HepG2 (cell line): ENCODE results near the gene PWWP2A. TPM values are rescaled to one million over a fixed set of nuclear protein-coding genes. Genes with fewer than 3 reads are reported as not detected.

Experiments used
- ATAC-seq: fragments of 200-7000 bp; cut with Tn5 transposase; 3 replicates; pipeline ENCODE4 v1.9.1; 2020; ENCODE audit warnings: mild to moderate bottlenecking, moderate library complexity
- BruUV-seq: library from RNA; stranded (reverse); fragments of 400-500 nt; replicated peaks from 2 replicates; lab custom pipeline; 2021; lab: Mats Ljungman, UMichigan
- CTCF ChIA-PET: fragments of 300-600 bp; formaldehyde crosslinking; extraction: SDS; loops from one replicate; lab custom pipeline; 2021; ENCODE audit warnings: low total read pairs, inconsistent platforms, low intra/inter-chr PET ratio; lab: Yijun Ruan, JAX
- POLR2A ChIA-PET: fragments of 350-600 bp; sonication (Branson Sonifier 250); formaldehyde crosslinking; loops from one replicate; lab custom pipeline; 2020; ENCODE audit warnings: antibody characterized with exemption, inconsistent platforms; lab: Yijun Ruan, JAX
- DNase-seq: peaks from one replicate; pipeline ENCODE4 v3.0.0-alpha.2; 2015; ENCODE audit warnings: low spot score
- FAIRE-seq: peaks from 3 replicates; lab custom pipeline; 2011; peaks lifted over from hg19 to GRCh38; lab: Jason Lieb, UNC
- H2AFZ ChIP-seq: one replicate; pipeline ENCODE4 v1.6.1; 2011; ENCODE audit warnings: low read length, inconsistent platforms
- H3K27ac ChIP-seq: fragments of 300-600 bp; 3 replicates; pipeline ENCODE4 v1.8.0; 2011; ENCODE audit warnings: mixed run types, mild to moderate bottlenecking, mixed read lengths, low read length, inconsistent platforms; ENCODE audit not compliant: insufficient read depth; ENCODE audit errors: extremely low read length
- H3K27me3 ChIP-seq, 2 experiments: fragments of 200-600 bp in 1 of 2; 2 replicates in 1 of 2; 3 replicates in 1 of 2; pipeline versions ENCODE4 v1.6.0 to v1.8.0; 2011; ENCODE audit warnings: low read length in 2 of 2, mild to moderate bottlenecking in 2 of 2, moderate library complexity in 2 of 2, inconsistent platforms in 1 of 2; ENCODE audit not compliant: insufficient read depth in 2 of 2, control insufficient read depth in 1 of 2
- H3K36me3 ChIP-seq, 2 experiments: fragments of 200-600 bp in 1 of 2; replicated peaks in 1 of 2; 2 replicates in 1 of 2; 3 replicates in 1 of 2; pipeline versions ENCODE4 v1.5.1 to v1.8.0; 2011; ENCODE audit warnings: low read length in 2 of 2, inconsistent platforms in 1 of 2; ENCODE audit not compliant: insufficient read depth in 2 of 2, control insufficient read depth in 1 of 2
- H3K4me1 ChIP-seq: 2 replicates; pipeline ENCODE4 v1.5.1; 2012; ENCODE audit warnings: low read length, inconsistent platforms; ENCODE audit not compliant: insufficient read depth
- H3K4me2 ChIP-seq: 2 replicates; pipeline ENCODE4 v1.6.0; 2011; ENCODE audit warnings: low read depth, low read length, inconsistent platforms
- H3K4me3 ChIP-seq, 3 experiments: fragments of 200-600 bp in 1 of 3; sonication (generic), shearing (Covaris generic) in 1 of 3; replicated peaks in 1 of 3; 2 replicates each; pipeline ENCODE4 v1.5.1; 2011 to 2016; ENCODE audit warnings: low read length in 3 of 3, inconsistent platforms in 2 of 3, low read depth in 2 of 3, mild to moderate bottlenecking in 2 of 3, control low read depth in 1 of 3, mixed read lengths in 1 of 3; ENCODE audit not compliant: insufficient read depth in 1 of 3
- H3K79me2 ChIP-seq: one replicate; pipeline ENCODE4 v1.6.1; 2011; ENCODE audit warnings: low read length, inconsistent platforms; ENCODE audit not compliant: insufficient read depth
- H3K9ac ChIP-seq: 2 replicates; pipeline ENCODE4 v1.6.0; 2011; ENCODE audit warnings: mild to moderate bottlenecking, low read depth, low read length, inconsistent platforms; ENCODE audit not compliant: insufficient read depth
- H3K9me3 ChIP-seq: 2 replicates; pipeline ENCODE4 v1.5.1; 2012; ENCODE audit warnings: mild to moderate bottlenecking, low read length
- H4K20me1 ChIP-seq: 2 replicates; pipeline ENCODE4 v1.6.0; 2011; ENCODE audit warnings: inconsistent platforms, mild to moderate bottlenecking, low read length, moderate library complexity; ENCODE audit not compliant: insufficient read depth
- CHD2 ChIP-seq: IDR thresholded peaks from 2 replicates; pipeline ENCODE4 v1.6.1; 2011; ENCODE audit warnings: low read depth, low read length, improper control_type of control experiment
- DNMT3B ChIP-seq: conservative IDR thresholded peaks from 2 replicates; pipeline ENCODE4 v1.6.1; 2016; ENCODE audit warnings: missing biosample characterization, control low read depth
- FIP1L1 ChIP-seq: fragments of 200-400 bp; formaldehyde crosslinking; IDR thresholded peaks from 2 replicates; pipeline ENCODE4 v1.6.1; 2018; ENCODE audit warnings: low read depth, mild to moderate bottlenecking, low read length, moderate library complexity, borderline replicate concordance; ENCODE audit not compliant: insufficient read depth
- KDM6A ChIP-seq: IDR thresholded peaks from 2 replicates; pipeline ENCODE4 v1.6.1; 2016; ENCODE audit warnings: low read depth
- NFIB ChIP-seq: sonication (generic); formaldehyde crosslinking; IDR thresholded peaks from 2 replicates; pipeline ENCODE4 v1.9.0; 2021; ENCODE audit warnings: missing genetic modification reagents, mild to moderate bottlenecking, borderline replicate concordance
- NKX3-1 ChIP-seq: sonication (generic); formaldehyde crosslinking; IDR thresholded peaks from 2 replicates; pipeline ENCODE4 v1.5.0; 2020; ENCODE audit warnings: missing genetic modification reagents
- PHB2 ChIP-seq: fragments of 450-650 bp; IDR thresholded peaks from 2 replicates; pipeline ENCODE4 v1.6.1; 2018; ENCODE audit not compliant: partially characterized antibody
- REXO4 ChIP-seq: sonication (generic); formaldehyde crosslinking; IDR thresholded peaks from 2 replicates; pipeline ENCODE4 v1.8.0; 2022; ENCODE audit warnings: missing genetic modification reagents, mild to moderate bottlenecking, borderline replicate concordance
- TCF7 ChIP-seq: sonication (generic); IDR thresholded peaks from 2 replicates; pipeline ENCODE4 v1.6.1; 2016; ENCODE audit warnings: antibody characterized with exemption, low read depth
- ZNF33B ChIP-seq: sonication (generic); formaldehyde crosslinking; IDR thresholded peaks from 2 replicates; pipeline ENCODE4 v1.5.1; 2020; ENCODE audit warnings: mild to moderate bottlenecking, missing genetic modification reagents
- ZNF367 ChIP-seq: sonication (generic); formaldehyde crosslinking; IDR thresholded peaks from 2 replicates; pipeline ENCODE4 v1.4.0; 2020; ENCODE audit warnings: missing genetic modification reagents, borderline replicate concordance
- ZNF383 ChIP-seq: sonication (generic); formaldehyde crosslinking; IDR thresholded peaks from 2 replicates; pipeline ENCODE4 v1.4.0; 2020; ENCODE audit warnings: missing genetic modification reagents, mild to moderate bottlenecking, borderline replicate concordance
- ZNF572 ChIP-seq: sonication (generic); formaldehyde crosslinking; IDR thresholded peaks from 2 replicates; pipeline ENCODE4 v1.5.1; 2020; ENCODE audit warnings: mild to moderate bottlenecking, missing genetic modification reagents
- ZNF75D ChIP-seq: sonication (generic); formaldehyde crosslinking; IDR thresholded peaks from 2 replicates; pipeline ENCODE4 v1.8.1; 2023; ENCODE audit warnings: missing genetic modification reagents, mild to moderate bottlenecking, borderline replicate concordance
- WGBS: methylation state at CpG from one replicate; pipeline ENCODE4 v1.1.6; 2017; ENCODE audit warnings: low lambda C conversion rate; 5-methylcytosine and 5-hydroxymethylcytosine counted together
- in situ Hi-C: cut with HindIII; loops from 2 replicates; pipeline ENCODE4 v1.10.0; 2017; ENCODE audit warnings: low pct_unique_long_range_greater_than_20kb; ENCODE audit not compliant: extremely low pct_ligation_motif_present
- intact Hi-C: fragments of 100-400 bp; cut with micrococcal nuclease; formaldehyde crosslinking; loops from one replicate; pipeline ENCODE4 v1.10.0; 2022; ENCODE audit not compliant: unreplicated experiment
- polyA plus RNA-seq, 8 experiments: library from polyadenylated mRNA; depleted of rRNA in 3 of 8; stranded (reverse) in 7 of 8; unstranded in 1 of 8; fragments of >200 nt; fragmentation: Illumina TruSeq in 4 of 8; extraction: Trizol in 4 of 8; gene quantifications; 2 replicates each; pipeline versions ENCODE4 v1.2.1 to v1.2.3, GENCODE V29; 2011 to 2016; ENCODE audit warnings: low read depth in 4 of 8, missing spikeins in 1 of 8, mixed read lengths in 1 of 8; ENCODE audit not compliant: insufficient read depth in 1 of 8
- total RNA-seq, 5 experiments: library from RNA; depleted of rRNA; stranded (reverse); fragments of >200 nt; fragmentation: Illumina TruSeq; extraction: Trizol; gene quantifications; 2 replicates each; pipeline ENCODE4 v1.2.3, GENCODE V29; 2016; ENCODE audit warnings: low read depth in 1 of 5
- TF ChIP-seq, protein P1 (sequence below): sonication (generic); formaldehyde crosslinking; IDR thresholded peaks from 2 replicates; pipeline ENCODE4 v1.8.0; 2022; ENCODE audit warnings: mild to moderate bottlenecking, missing genetic modification reagents; ENCODE audit not compliant: insufficient replicate concordance
- TF ChIP-seq, protein P2 (sequence below): sonication (generic); formaldehyde crosslinking; conservative IDR thresholded peaks from 2 replicates; pipeline ENCODE4 v1.5.0; 2020; ENCODE audit warnings: missing genetic modification reagents
- TF ChIP-seq, protein P3 (sequence below): IDR thresholded peaks from 2 replicates; pipeline ENCODE4 v1.6.1; 2016; ENCODE audit warnings: low read depth, borderline replicate concordance

Gene PWWP2A
- total and polyA plus RNA-seq, 2 of the 13 experiments (the other 11 are each of a cell fraction or from before 2014, with no cell fraction given): 7.3 to 16.9 TPM

DNA sequence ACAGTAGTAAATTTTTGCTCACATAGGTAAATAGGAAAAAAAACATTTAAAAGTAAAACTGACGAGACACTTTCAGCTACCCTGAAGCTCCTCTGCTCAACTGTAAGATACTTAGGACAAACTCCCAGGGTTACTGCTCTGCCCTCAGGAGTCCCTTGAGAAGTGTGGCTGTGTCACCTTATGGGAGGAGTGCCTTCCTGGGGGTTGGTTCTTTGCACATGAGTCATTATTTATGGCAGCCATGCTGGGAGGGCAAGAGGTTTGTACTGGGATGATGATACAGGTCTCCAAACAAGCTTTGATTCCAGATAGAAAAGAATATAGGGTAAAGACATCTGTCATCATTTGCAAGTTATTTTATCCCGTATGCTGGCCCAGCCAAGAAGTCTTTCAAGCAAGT is 64.4 kb downstream of the PWWP2A start:
- Histone ChIP-seq H4K20me1 (no peaks in the 10 kb centered on the region), H3K4me2 (no peak overlapping the region), H3K36me3 (peaks cover 18 to 67% of the 10 kb centered on the region in 2 experiments), H3K27me3 (no peaks in the 10 kb centered on the region), H2AFZ (no peak overlapping the region), H3K4me1 (no peaks in the 10 kb centered on the region), H3K79me2 (no peaks in the 10 kb centered on the region), H3K27ac (no peak overlapping the region), H3K4me3 (no peak overlapping the region), H3K9me3 (no peaks in the 10 kb centered on the region), H3K9ac (no peak overlapping the region)
- TF ChIP-seq DNMT3B: no peak
- TF ChIP-seq ZNF383 (CRISPR knock-in tag): no peak
- TF ChIP-seq KDM6A (CRISPR knock-in tag): no peak
- TF ChIP-seq, protein P1, sequence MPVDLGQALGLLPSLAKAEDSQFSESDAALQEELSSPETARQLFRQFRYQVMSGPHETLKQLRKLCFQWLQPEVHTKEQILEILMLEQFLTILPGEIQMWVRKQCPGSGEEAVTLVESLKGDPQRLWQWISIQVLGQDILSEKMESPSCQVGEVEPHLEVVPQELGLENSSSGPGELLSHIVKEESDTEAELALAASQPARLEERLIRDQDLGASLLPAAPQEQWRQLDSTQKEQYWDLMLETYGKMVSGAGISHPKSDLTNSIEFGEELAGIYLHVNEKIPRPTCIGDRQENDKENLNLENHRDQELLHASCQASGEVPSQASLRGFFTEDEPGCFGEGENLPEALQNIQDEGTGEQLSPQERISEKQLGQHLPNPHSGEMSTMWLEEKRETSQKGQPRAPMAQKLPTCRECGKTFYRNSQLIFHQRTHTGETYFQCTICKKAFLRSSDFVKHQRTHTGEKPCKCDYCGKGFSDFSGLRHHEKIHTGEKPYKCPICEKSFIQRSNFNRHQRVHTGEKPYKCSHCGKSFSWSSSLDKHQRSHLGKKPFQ: no peak
- TF ChIP-seq ZNF572 (CRISPR knock-in tag): no peak
- no peak for TF ChIP-seq NFIB (CRISPR knock-in tag)
- TF ChIP-seq PHB2: no peak
- TF ChIP-seq ZNF75D: no peak
- TF ChIP-seq REXO4 (CRISPR knock-in tag): no peak
- TF ChIP-seq CHD2: no peak
- TF ChIP-seq, protein P2, sequence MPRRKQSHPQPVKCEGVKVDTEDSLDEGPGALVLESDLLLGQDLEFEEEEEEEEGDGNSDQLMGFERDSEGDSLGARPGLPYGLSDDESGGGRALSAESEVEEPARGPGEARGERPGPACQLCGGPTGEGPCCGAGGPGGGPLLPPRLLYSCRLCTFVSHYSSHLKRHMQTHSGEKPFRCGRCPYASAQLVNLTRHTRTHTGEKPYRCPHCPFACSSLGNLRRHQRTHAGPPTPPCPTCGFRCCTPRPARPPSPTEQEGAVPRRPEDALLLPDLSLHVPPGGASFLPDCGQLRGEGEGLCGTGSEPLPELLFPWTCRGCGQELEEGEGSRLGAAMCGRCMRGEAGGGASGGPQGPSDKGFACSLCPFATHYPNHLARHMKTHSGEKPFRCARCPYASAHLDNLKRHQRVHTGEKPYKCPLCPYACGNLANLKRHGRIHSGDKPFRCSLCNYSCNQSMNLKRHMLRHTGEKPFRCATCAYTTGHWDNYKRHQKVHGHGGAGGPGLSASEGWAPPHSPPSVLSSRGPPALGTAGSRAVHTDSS (CRISPR knock-in tag): no peak
- no peak for TF ChIP-seq ZNF367 (CRISPR knock-in tag)
- TF ChIP-seq TCF7: no peak
- no peak for TF ChIP-seq FIP1L1
- TF ChIP-seq NKX3-1: no peak
- TF ChIP-seq, protein P3, sequence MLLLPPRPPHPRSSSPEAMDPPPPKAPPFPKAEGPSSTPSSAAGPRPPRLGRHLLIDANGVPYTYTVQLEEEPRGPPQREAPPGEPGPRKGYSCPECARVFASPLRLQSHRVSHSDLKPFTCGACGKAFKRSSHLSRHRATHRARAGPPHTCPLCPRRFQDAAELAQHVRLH (CRISPR knock-in tag): no peak
- no peak for TF ChIP-seq ZNF33B (CRISPR knock-in tag)
- DNase-seq (no peak), ATAC-seq (no peak), FAIRE-seq (no peak)
- intact Hi-C loops (no loop called here), in situ Hi-C loops (no loop called here)
- BruUV-seq: no TSS peak
- CTCF ChIA-PET: no interaction called here
- 98% methylated on average over 2 of the region's 2 CpGs for WGBS
- POLR2A ChIA-PET: no interaction called here
